KBM-7 (cell line): ENCODE measurements around the gene IVD.
A peak's percentile ranks its signal among the peaks of the same experiment; 100 is the strongest.

Source experiments
- DNase-seq: peaks from one replicate; pipeline ENCODE4 v3.0.0-alpha.2; 2015
- in situ Hi-C: fragments of 300-500 bp; cut with MboI; formaldehyde crosslinking; loops from 2 replicates; pipeline ENCODE4 v1.14.3; 2020; ENCODE audit warnings: low sequenced_read_pairs, low pct_unique_long_range_greater_than_20kb, mixed read lengths

Gene IVD

DNA sequence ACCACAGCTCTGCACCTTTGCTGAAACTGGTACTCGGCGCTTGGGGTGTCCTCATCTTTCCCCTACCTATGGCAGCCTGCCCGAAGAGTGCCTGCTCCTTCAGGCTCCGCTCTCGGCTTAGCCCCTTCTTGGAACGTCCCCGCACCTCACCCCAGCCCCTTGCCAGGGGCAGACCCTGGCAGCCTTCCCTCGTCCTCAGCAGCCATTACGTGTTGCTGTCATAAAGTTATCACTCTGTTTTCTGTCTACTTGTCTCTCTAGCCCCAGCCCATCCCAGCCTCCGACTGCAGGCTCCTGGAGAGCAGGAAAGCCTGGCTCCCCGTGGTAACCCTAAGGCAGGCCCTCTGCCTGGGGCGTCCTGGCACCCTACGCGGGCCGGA lies 30.1 kb downstream of the IVD start:
- no peak for DNase-seq
- in situ Hi-C loops: no loop called here

GRCh38 chr15:40436116-40436891 lies 30.7 kb downstream of the IVD start:
- in situ Hi-C loops: no loop called here
- DNase-seq: no peak

DNA sequence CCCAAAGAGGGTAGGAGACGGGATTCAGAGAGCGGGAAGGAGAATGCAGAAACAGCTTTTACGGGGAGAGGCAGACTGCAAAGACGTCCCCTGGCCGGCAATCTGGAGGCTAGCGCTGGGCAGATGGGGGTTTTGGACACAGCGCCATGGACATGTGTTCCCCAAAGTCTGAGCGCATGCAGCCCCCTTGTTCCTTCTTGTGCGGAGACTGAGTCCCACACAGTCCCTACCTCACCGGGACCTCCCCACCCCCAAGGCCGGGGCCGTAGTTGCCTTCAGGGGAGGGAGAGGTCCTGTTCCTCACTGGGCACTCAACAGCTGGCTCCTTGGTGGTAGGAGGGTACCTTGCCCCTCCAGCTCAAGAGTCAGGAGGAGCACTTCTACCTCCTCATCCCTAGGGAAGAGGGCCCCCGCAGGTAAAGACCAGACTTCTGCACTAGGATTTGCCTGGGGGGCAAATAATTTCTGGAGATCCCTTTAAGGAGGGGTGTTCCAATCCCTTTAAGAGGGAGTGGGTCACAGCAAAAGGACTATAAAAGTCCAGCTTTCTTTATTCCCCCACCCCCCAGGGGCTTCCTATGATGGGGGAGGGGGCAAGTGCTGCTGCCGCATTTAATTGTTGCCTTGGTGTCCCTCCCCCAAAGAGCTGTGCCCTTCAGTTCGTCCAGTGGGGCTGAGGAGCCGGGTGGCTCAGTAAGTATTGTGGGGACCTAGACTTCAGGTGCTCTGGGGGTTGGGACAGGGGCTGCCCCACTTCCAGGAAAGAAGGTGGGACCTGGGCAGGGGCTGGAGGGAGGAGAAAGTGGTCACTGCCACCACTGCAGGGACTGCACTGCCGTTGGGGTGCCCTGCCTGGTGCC lies 31.5 kb downstream of the IVD start:
- in situ Hi-C loops: no loop called here
- no peak for DNase-seq

- DNase-seq: no peak
- in situ Hi-C loops: no loop called here
These were observed 32.4 kb downstream of the IVD start for GRCh38 chr15:40437752-40438687.

DNA sequence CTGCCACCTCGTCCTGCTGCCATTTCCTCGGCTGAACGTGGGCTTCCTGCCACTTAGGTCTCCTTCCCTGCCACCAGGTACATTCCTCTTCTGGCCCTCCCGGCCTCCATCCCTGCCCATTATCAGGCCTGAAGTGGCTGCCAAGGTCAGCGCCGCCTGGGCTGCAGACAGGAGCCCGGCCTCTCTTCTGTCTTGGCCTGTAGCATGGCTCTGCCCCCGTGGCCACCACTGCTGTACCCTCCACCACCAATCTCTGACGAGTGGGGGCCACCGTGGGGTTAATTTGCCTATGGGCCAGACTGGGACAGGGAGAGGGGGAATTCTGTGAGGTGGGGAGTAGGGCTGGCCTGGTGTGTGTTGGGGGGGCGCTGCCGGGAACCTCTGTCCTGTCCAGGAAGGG lies 33.1 kb downstream of the IVD start:
- DNase-seq: no peak
- in situ Hi-C loops: no loop called here

GRCh38 chr15:40439461-40439959 lies 33.9 kb downstream of the IVD start:
- in situ Hi-C loops: no loop called here
- DNase-seq: no peak

- no peak for DNase-seq
- in situ Hi-C loops: no loop called here
These were observed 34.6 kb downstream of the IVD start for GRCh38 chr15:40439960-40440742.

DNA sequence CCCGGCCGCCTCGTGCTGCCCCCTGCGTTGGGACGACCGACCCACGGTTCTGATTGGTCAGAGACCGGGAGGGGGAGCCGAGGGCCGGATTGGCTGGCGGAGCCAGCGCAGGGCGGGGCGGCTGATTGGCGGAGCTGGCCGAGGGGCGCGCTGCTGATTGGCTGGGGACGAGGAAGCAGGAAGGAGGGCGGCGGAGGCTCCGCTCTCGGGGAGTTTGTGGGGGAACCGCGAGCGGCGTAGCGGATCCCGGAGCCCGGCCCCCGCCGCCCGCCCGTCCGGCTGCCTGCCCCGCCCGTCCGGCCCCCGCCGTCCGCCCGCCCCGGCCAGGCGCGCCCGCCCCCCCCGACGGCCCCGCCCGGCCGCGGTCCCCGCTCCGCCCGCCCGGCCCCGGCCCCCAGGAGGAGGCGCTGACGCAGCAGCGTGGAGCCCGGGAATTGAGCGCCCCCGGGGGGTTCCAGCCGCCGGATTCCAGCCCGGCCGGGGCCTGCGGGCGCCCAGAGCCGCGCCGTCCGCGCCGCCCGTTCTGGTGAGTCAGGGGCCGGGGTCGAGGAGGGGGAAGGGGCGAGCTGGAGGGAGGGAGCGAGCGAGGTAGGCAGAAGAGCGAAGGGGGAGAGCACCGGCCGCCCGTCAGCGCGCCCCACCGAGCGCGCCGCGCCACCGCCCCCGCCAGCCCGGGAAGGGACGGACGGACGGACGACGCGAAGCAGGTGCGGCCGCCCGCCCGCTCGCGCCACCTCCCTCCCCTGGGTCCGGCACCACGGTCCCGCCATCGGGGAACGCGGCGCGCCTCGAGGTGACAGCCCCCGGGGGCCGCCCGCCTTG lies 35.4 kb downstream of the IVD start, which contains the start of gene BAHD1:
Gene BAHD1, plus strand, starts transcription at position 211 of the 822 bp plus-strand sequence. CDS start 17,512 bp downstream, outside the sequence.
- in situ Hi-C loops: no loop called here
- DNase-seq: peak; percentile 95

- DNase-seq: no peak
These were observed 36.3 kb downstream of the IVD start for GRCh38 chr15:40441565-40442531.

GRCh38 chr15:40443255-40443654 lies 37.7 kb downstream of the IVD start:
- in situ Hi-C loops: no loop called here
- no peak for DNase-seq

More at GRCh38 chr15:40441565-40442531, 36.3 kb downstream of the IVD start:
- in situ Hi-C loops: no loop called here

GRCh38 chr15:40443846-40444245 lies 38.3 kb downstream of the IVD start:
- in situ Hi-C loops: no loop called here
- DNase-seq: no peak

DNA sequence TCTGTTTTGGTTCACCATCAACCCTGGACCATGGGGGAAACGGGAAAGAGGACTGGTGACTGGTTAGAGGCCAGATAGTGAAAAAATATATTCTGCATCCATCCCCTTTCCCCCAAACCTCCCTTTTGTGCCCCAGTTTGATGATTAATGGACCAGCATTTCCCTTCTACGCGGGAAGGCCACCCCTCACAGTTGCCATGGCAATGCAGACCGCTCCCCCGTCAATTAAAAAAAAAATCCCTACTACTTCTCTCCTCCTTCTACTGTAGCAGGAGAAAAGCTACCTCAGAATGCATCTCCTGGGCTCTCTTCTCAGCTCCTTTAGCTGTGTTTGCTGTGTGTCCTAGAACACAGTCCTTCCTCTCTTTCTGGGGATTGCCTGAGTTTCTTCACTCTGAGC lies 39.1 kb downstream of the IVD start:
- in situ Hi-C loops: no loop called here
- DNase-seq: no peak

GRCh38 chr15:40445421-40445922 lies 39.9 kb downstream of the IVD start:
- in situ Hi-C loops: no loop called here
- no peak for DNase-seq

GRCh38 chr15:40446144-40446543 lies 40.5 kb downstream of the IVD start:
- no peak for DNase-seq
- in situ Hi-C loops: no loop called here

DNA sequence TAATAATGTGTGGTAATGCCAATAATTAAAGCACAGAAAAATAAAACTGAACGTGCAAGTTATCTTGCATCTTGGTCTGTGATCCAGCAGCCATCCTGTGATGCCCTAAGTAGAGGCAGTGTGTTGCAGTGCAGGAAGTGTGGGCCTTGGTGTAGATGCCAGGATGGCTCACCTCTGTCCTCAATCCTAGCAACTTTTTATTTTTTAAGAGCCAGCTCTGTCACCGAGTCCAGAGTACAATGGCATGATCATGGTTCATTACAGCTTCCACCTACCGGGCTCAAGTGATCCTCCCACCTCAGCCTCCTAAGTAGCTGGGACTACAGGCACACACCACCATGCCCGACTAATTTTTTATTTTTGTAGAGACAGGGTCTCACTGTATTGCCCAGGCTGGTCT lies 42.8 kb downstream of the IVD start:
- DNase-seq: no peak
- in situ Hi-C loops: no loop called here

GRCh38 chr15:40449275-40449674 lies 43.7 kb downstream of the IVD start:
- in situ Hi-C loops: no loop called here

More at GRCh38 chr15:40449275-40449674, 43.7 kb downstream of the IVD start:
- DNase-seq: no peak
